CD14-positive monocyte (primary cell): ENCODE data around the gene GPS2. TPM values are rescaled to one million over a fixed set of nuclear protein-coding genes. Genes with fewer than 3 reads are reported as not detected.
A peak's percentile ranks its signal among the peaks of the same experiment; 100 is the strongest.

ENCODE experiments used
- DNase-seq, 3 donors: peaks; one replicate each; pipeline ENCODE4 v3.0.0-alpha.2; 2011 to 2022
- H2AFZ ChIP-seq: 2 replicates; pipeline ENCODE4 v1.6.0; 2012; ENCODE audit warnings: mild to moderate bottlenecking, low read depth, low read length, inconsistent platforms; ENCODE audit not compliant: insufficient read depth, poor library complexity, severe bottlenecking
- H3K27ac ChIP-seq, 2 donors: 1 replicate in 1 of 2; 2 replicates in 1 of 2; pipeline ENCODE4 v1.5.1; 2012 to 2013; ENCODE audit warnings: low read length in 2 of 2, control low read depth in 1 of 2, inconsistent platforms in 1 of 2, low read depth in 1 of 2, mild to moderate bottlenecking in 1 of 2
- H3K27me3 ChIP-seq, 2 donors: one replicate each; pipeline versions ENCODE4 v1.6.0 to v1.6.1; 2011 to 2013; ENCODE audit warnings: low read length in 2 of 2; ENCODE audit not compliant: control insufficient read depth in 2 of 2, insufficient read depth in 2 of 2
- H3K36me3 ChIP-seq, 2 donors: replicated peaks in 1 of 2; 1 replicate in 1 of 2; 2 replicates in 1 of 2; pipeline versions ENCODE4 v1.5.1 to v1.6.1; 2012 to 2013; ENCODE audit warnings: low read length in 2 of 2, control low read depth in 1 of 2, inconsistent platforms in 1 of 2, mild to moderate bottlenecking in 1 of 2; ENCODE audit not compliant: insufficient read depth in 2 of 2, control insufficient read depth in 1 of 2
- H3K4me1 ChIP-seq, 2 donors: 1 replicate in 1 of 2; 2 replicates in 1 of 2; pipeline versions ENCODE4 v1.5.1 to v1.6.1; 2012 to 2013; ENCODE audit warnings: low read length in 2 of 2, control low read depth in 1 of 2, inconsistent platforms in 1 of 2, mild to moderate bottlenecking in 1 of 2, moderate library complexity in 1 of 2; ENCODE audit not compliant: insufficient read depth in 2 of 2, control insufficient read depth in 1 of 2
- H3K4me2 ChIP-seq: replicated peaks from 2 replicates; pipeline ENCODE3; 2012; ENCODE audit warnings: low read length, moderate library complexity, mild to moderate bottlenecking; ENCODE audit not compliant: poor library complexity, severe bottlenecking; ENCODE audit errors: extremely low read depth
- H3K4me3 ChIP-seq, 3 experiments: fragments of 200-600 bp in 1 of 3; sonication (generic) in 1 of 3; replicated peaks in 1 of 3; 1 replicate in 2 of 3; 2 replicates in 1 of 3; pipeline ENCODE4 v1.5.1; 2011 to 2013; ENCODE audit warnings: low read length in 3 of 3, mild to moderate bottlenecking in 3 of 3, control low read depth in 2 of 3, low read depth in 2 of 3, inconsistent platforms in 1 of 3, moderate library complexity in 1 of 3
- H3K79me2 ChIP-seq: 2 replicates; pipeline ENCODE4 v1.6.0; 2012; ENCODE audit warnings: mild to moderate bottlenecking, control low read depth, inconsistent platforms, low read length, moderate library complexity; ENCODE audit not compliant: insufficient read depth
- H3K9ac ChIP-seq: 2 replicates; pipeline ENCODE4 v1.6.0; 2017; ENCODE audit warnings: low read length, mild to moderate bottlenecking; ENCODE audit not compliant: insufficient read depth, poor library complexity, severe bottlenecking
- H3K9me3 ChIP-seq, 2 donors: replicated peaks in 1 of 2; 1 replicate in 1 of 2; 2 replicates in 1 of 2; pipeline versions ENCODE4 v1.5.1 to v1.6.1; 2012 to 2013; ENCODE audit warnings: low read length in 2 of 2, control low read depth in 1 of 2; ENCODE audit not compliant: control insufficient read depth in 1 of 2, insufficient read depth in 1 of 2
- H4K20me1 ChIP-seq: 2 replicates; pipeline ENCODE4 v1.6.0; 2012; ENCODE audit warnings: mild to moderate bottlenecking, low read length, control low read depth, moderate library complexity; ENCODE audit not compliant: insufficient read depth
- H3K27ac Mint-ChIP-seq, 7 donors: one replicate each; pipeline ENCODE4 v1.8.0; 2020; ENCODE audit warnings: mild to moderate bottlenecking in 7 of 7, mixed read lengths in 7 of 7, moderate library complexity in 6 of 7, inconsistent platforms in 2 of 7
- H3K27me3 Mint-ChIP-seq, 3 donors: one replicate each; pipeline ENCODE4 v1.8.0; 2021 to 2022; ENCODE audit warnings: low read depth in 3 of 3, mild to moderate bottlenecking in 3 of 3, mixed read lengths in 3 of 3, moderate library complexity in 3 of 3, inconsistent platforms in 1 of 3
- H3K36me3 Mint-ChIP-seq, 2 donors: one replicate each; pipeline ENCODE4 v1.8.0; 2020; ENCODE audit warnings: mixed read lengths in 2 of 2, inconsistent platforms in 1 of 2, mild to moderate bottlenecking in 1 of 2
- H3K4me1 Mint-ChIP-seq: one replicate; pipeline ENCODE4 v1.8.0; 2020; ENCODE audit warnings: mild to moderate bottlenecking, mixed read lengths
- H3K4me3 Mint-ChIP-seq, 2 donors: one replicate each; pipeline ENCODE4 v1.8.0; 2020; ENCODE audit warnings: mild to moderate bottlenecking in 2 of 2, mixed read lengths in 2 of 2, moderate library complexity in 1 of 2
- H3K9me3 Mint-ChIP-seq, 7 donors: one replicate each; pipeline ENCODE4 v1.8.0; 2020 to 2022; ENCODE audit warnings: mixed read lengths in 7 of 7, mild to moderate bottlenecking in 6 of 7, moderate library complexity in 6 of 7, inconsistent platforms in 2 of 7
- WGBS: methylation state at CpG from one replicate; pipeline ENCODE4 v1.1.5; 2013; ENCODE audit warnings: missing lambda C conversion rate; ENCODE audit not compliant: insufficient coverage; 5-methylcytosine and 5-hydroxymethylcytosine counted together
- intact Hi-C, 2 donors: fragments of 100-400 bp; cut with micrococcal nuclease; formaldehyde crosslinking; loops; one replicate each; pipeline versions ENCODE4 v1.15.0 to v1.15.1; 2023
- polyA plus RNA-seq, 3 donors: library from polyadenylated mRNA; depleted of rRNA in 1 of 3; unstranded in 2 of 3; stranded (reverse) in 1 of 3; fragments of 300-500 nt in 2 of 3; fragments of >200 nt in 1 of 3; fragmentation: Illumina TruSeq in 2 of 3; gene quantifications; 1 replicate in 2 of 3; 2 replicates in 1 of 3; pipeline ENCODE4 v1.2.3, GENCODE V29; 2012 to 2021
- TF ChIP-seq, protein P1 (sequence below): fragments of 200-600 bp; IDR thresholded peaks from one replicate; pipeline ENCODE4 v1.8.0; 2022; ENCODE audit warnings: antibody characterized with exemption, mild to moderate bottlenecking

GPS2 gene
- polyA plus RNA-seq, 3 donors = 53.5 to 162 (median 59.6) TPM

- Histone ChIP-seq H3K4me2 (no peak overlapping the region), H2AFZ (no peak overlapping the region), H3K79me2 (peaks cover 21% of the 10 kb centered on the region), H3K9me3 (no peaks in the 10 kb centered on the region), H3K36me3 (peaks cover 61 to 66% of the 10 kb centered on the region in 2 donors), H3K4me1 (peaks cover 23 to 28% of the 10 kb centered on the region in 2 donors), H3K4me3 (no peak overlapping the region), H3K9ac (no peak overlapping the region), H3K27ac (no peak overlapping the region), H4K20me1 (peaks cover 10% of the 10 kb centered on the region), H3K27me3 (no peaks in the 10 kb centered on the region)
- intact Hi-C loops = no loop called here
- WGBS = 95% methylated on average over 11 of the region's 13 CpGs
- peaks cover 20% of the 10 kb centered on the region for H3K4me1 Mint-ChIP-seq
- H3K36me3 Mint-ChIP-seq = peaks cover 49 to 77% of the 10 kb centered on the region in 2 donors
- no peaks in the 10 kb centered on the region for H3K27me3 Mint-ChIP-seq
- H3K27ac Mint-ChIP-seq = peak overlapping the region in 4 of 7 donors; percentile 36 to 83 (median 69)
- no peak for DNase-seq
- H3K4me3 Mint-ChIP-seq = no peak overlapping the region
- no peaks in the 10 kb centered on the region for H3K9me3 Mint-ChIP-seq
- TF ChIP-seq, protein P1, sequence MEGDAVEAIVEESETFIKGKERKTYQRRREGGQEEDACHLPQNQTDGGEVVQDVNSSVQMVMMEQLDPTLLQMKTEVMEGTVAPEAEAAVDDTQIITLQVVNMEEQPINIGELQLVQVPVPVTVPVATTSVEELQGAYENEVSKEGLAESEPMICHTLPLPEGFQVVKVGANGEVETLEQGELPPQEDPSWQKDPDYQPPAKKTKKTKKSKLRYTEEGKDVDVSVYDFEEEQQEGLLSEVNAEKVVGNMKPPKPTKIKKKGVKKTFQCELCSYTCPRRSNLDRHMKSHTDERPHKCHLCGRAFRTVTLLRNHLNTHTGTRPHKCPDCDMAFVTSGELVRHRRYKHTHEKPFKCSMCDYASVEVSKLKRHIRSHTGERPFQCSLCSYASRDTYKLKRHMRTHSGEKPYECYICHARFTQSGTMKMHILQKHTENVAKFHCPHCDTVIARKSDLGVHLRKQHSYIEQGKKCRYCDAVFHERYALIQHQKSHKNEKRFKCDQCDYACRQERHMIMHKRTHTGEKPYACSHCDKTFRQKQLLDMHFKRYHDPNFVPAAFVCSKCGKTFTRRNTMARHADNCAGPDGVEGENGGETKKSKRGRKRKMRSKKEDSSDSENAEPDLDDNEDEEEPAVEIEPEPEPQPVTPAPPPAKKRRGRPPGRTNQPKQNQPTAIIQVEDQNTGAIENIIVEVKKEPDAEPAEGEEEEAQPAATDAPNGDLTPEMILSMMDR = no peak
Measured at GRCh38 chr17:7318121-7318860, 3.1 kb upstream of the GPS2 start.

DNA sequence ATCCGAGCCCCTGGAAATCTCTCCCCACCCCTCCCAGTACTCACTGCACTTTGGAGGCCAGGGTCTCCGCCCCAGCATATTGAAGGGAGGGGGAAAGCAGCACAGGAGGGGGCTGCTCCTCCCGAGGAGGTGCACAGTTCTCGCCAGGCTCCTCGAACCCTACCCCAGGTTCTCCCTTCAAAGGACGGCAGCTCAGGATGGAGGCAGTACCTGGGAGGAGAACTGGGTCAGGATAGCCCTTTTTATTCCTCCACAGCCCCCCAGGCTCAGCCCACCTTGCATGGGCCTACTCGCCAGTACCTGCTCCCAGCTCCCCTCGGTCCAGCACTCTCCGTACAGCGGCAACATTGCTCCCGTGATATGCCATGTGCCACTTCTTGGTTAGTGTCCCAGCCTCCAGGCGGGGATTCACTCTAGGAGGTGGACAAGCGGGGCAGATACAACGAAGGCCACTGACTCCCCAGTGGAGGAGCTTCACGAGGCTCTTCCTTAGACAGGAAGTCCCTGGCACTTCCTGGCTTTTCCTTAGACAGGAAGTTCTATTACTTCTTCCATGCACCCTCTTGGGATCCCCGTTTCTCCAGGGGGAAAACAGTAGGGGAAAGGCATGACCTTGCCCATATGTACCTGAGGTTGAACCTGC is 2.1 kb upstream of the GPS2 start:
- Histone ChIP-seq H3K27ac (peak overlapping the region in 1 of 2 donors; percentile 18), H3K9me3 (no peaks in the 10 kb centered on the region), H3K9ac (no peak overlapping the region), H4K20me1 (peaks cover 20% of the 10 kb centered on the region), H3K36me3 (peaks cover 61 to 66% of the 10 kb centered on the region in 2 donors), H3K4me3 (no peak overlapping the region), H3K4me2 (no peak overlapping the region), H3K27me3 (no peaks in the 10 kb centered on the region), H3K4me1 (peaks cover 23 to 28% of the 10 kb centered on the region in 2 donors), H2AFZ (no peak overlapping the region), H3K79me2 (peaks cover 30% of the 10 kb centered on the region)
- Mint-ChIP-seq H3K9me3 (no peaks in the 10 kb centered on the region), H3K27me3 (no peaks in the 10 kb centered on the region), H3K4me3 (no peak overlapping the region), H3K36me3 (peaks cover 49 to 77% of the 10 kb centered on the region in 2 donors), H3K27ac (peak overlapping the region in 5 of 7 donors; percentile 36 to 68 (median 43)), H3K4me1 (peaks cover 30% of the 10 kb centered on the region)
- intact Hi-C loops = no loop called here
- TF ChIP-seq, protein P1 = no peak
- WGBS = 94% methylated on average over 11 of the region's 16 CpGs
- DNase-seq = no peak
